Activated CD4-positive, alpha-beta T cell treated with anti-CD3 and anti-CD28 coated beads, Interleukin-2, amount 50 U/mL, for 4 hours (primary cell): Measurements from ENCODE around the gene TCF7.
"Not testable (repeated sequence)": the region's sequence is repeated elsewhere in the genome, so short reads cannot be mapped to it uniquely, and the experiment has no call there.

Experiments
- DNase-seq, 2 experiments: peaks; one replicate each; pipeline ENCODE4 v3.0.0-alpha.2; 2020

Gene TCF7

GRCh38 chr5:134145779-134146581 lies 31.5 kb downstream of the TCF7 start:
- peak; percentile 79 to 82 for DNase-seq

GRCh38 chr5:134146651-134147518 lies 32.4 kb downstream of the TCF7 start:
- no peak for DNase-seq

GRCh38 chr5:134148316-134148715 lies 33.8 kb downstream of the TCF7 start:
- no peak for DNase-seq

- no peak for DNase-seq
These were observed 34.6 kb downstream of the TCF7 start for GRCh38 chr5:134148986-134149539.

- no peak for DNase-seq
These were observed 35.3 kb downstream of the TCF7 start for GRCh38 chr5:134149571-134150303.

GRCh38 chr5:134151723-134152122 lies 37.2 kb downstream of the TCF7 start:
- no peak for DNase-seq

GRCh38 chr5:134152173-134152832 lies 37.8 kb downstream of the TCF7 start:
- DNase-seq: not testable (repeated sequence)

- no peak for DNase-seq
These were observed 38.8 kb downstream of the TCF7 start for GRCh38 chr5:134153241-134153640.

GRCh38 chr5:134153657-134154056 lies 39.2 kb downstream of the TCF7 start:
- DNase-seq: no peak

GRCh38 chr5:134161513-134162395 lies 47.3 kb downstream of the TCF7 start:
- DNase-seq: no peak

GRCh38 chr5:134162592-134162991 lies 48.1 kb downstream of the TCF7 start:
- no peak for DNase-seq

- DNase-seq: no peak
These were observed 57.5 kb downstream of the TCF7 start for GRCh38 chr5:134171972-134172371.

GRCh38 chr5:134174841-134175839 lies 60.7 kb downstream of the TCF7 start:
- DNase-seq: no peak

- no peak for DNase-seq
These were observed 61.5 kb downstream of the TCF7 start for GRCh38 chr5:134175921-134176510.

GRCh38 chr5:134176511-134177368 lies 62.3 kb downstream of the TCF7 start, which contains the start of gene SKP1:
Gene SKP1 (minus strand): TSS chr5:134176950. CDS start chr5:134174022, 2,928 bp downstream.
- DNase-seq: peak; percentile 79

GRCh38 chr5:134177369-134178095 lies 63.1 kb downstream of the TCF7 start:
- DNase-seq: no peak

- no peak for DNase-seq
These were observed 63.6 kb downstream of the TCF7 start for GRCh38 chr5:134178096-134178419.

GRCh38 chr5:134183481-134183880 lies 69.0 kb downstream of the TCF7 start:
- DNase-seq: no peak
